Suprapubic skin (tissue), 3 donors: ENCODE measurements around the gene C1orf50.
A peak's percentile ranks its signal among the peaks of the same experiment; 100 is the strongest.

Experiments used
- POLR2A ChIP-seq, 2 donors: fragments of 450-650 bp; IDR thresholded peaks; one replicate each; pipeline ENCODE4 v1.6.1; 2017; ENCODE audit warnings: antibody characterized with exemption in 2 of 2, mild to moderate bottlenecking in 2 of 2, moderate library complexity in 2 of 2
- TF ChIP-seq, protein P1 (sequence below), 2 donors: fragments of 200-600 bp in 1 of 2; fragments of 450-650 bp in 1 of 2; sonication (generic) in 1 of 2; IDR thresholded peaks; one replicate each; pipeline ENCODE4 v1.5.1; 2016 to 2019; ENCODE audit warnings: antibody characterized with exemption in 2 of 2, mild to moderate bottlenecking in 1 of 2, moderate library complexity in 1 of 2

DNA sequence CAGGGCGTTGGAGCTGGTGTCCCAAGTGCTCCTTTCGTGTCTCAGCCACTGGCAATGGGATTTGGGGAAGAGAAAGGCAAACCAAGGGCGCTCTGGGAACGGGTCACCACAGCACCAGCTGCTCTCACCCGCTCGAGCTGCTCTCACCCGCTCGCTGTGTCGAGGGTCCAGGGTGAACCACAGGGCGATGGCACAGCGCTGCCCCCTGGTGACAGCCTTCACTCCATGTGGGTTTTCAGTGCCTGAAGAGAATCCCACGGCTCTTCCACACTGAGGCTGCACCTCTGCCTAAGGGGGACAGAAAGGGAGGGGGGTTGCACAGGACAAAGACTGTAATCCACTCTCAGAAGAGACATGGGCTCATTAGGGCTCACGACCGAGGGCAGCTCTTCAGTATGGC is 19.9 kb upstream of the C1orf50 start:
- TF ChIP-seq, protein P1, sequence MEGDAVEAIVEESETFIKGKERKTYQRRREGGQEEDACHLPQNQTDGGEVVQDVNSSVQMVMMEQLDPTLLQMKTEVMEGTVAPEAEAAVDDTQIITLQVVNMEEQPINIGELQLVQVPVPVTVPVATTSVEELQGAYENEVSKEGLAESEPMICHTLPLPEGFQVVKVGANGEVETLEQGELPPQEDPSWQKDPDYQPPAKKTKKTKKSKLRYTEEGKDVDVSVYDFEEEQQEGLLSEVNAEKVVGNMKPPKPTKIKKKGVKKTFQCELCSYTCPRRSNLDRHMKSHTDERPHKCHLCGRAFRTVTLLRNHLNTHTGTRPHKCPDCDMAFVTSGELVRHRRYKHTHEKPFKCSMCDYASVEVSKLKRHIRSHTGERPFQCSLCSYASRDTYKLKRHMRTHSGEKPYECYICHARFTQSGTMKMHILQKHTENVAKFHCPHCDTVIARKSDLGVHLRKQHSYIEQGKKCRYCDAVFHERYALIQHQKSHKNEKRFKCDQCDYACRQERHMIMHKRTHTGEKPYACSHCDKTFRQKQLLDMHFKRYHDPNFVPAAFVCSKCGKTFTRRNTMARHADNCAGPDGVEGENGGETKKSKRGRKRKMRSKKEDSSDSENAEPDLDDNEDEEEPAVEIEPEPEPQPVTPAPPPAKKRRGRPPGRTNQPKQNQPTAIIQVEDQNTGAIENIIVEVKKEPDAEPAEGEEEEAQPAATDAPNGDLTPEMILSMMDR (IDR thresholded peaks at IDR 0.05), result peak in 1 of 2 donors; percentile 48
- no peak for TF ChIP-seq POLR2A (IDR thresholded peaks at IDR 0.05)
